Stimulated activated CD4-positive, alpha-beta T cell treated with anti-CD3 and anti-CD28 coated beads, Interleukin-15, amount 100 ng/mL, for 48 hours (primary cell): ENCODE data around the gene PEX3.
"Not testable (repeated sequence)": the region's sequence is repeated elsewhere in the genome, so short reads cannot be mapped to it uniquely, and the experiment has no call there.

Experiments used
- DNase-seq, 2 donors: peaks; one replicate each; pipeline ENCODE4 v3.0.0-alpha.2; 2020; ENCODE audit warnings: low read depth in 2 of 2

The PEX3 gene

DNA sequence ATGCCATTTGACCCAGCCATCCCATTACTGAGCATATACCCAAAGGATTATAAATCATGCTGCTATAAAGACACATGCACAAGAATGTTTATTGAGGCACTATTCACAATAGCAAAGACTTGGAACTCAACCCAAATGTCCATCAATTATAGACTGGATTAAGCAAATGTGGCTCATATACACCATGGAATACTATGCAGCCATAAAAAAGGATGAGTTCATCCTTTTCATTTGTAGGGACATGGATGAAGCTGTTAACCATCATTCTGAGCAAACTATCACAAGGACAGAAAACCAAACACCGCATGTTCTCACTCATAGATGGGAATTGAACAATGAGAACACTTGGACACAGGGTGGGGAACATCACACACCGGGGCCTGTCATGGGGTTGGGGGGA lies 2.7 kb upstream of the PEX3 start:
- DNase-seq = not testable (repeated sequence)

DNA sequence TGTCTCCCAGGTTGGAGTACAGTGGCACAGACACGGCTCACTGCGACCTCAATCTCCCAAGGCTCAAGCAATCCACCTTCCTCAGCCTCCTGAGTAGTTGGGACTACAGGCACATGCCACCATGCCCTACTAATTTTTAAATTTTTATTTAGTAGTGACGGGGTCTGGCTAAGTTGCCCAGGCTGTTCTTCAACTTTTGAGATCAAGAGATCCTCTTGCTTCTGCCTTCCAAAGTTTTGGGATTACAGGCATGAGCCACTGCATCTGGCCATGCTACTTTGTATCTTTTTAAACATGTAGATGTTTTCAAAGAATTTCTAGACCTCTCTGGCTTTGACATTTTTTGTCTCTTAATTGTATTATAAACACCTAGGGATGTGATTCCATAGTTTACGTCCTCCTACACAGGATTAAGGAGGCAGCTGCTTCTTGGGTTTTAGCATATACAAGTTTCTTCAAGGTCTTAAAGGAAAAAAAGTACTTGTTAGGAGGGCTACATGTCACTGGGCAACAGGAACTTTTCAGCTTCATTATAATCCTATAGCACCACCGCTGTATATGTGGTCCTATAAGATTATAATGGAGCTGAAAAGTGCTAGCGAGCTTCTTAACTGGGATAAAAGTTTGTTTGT lies 1.4 kb upstream of the PEX3 start:
- DNase-seq = no peak

DNA sequence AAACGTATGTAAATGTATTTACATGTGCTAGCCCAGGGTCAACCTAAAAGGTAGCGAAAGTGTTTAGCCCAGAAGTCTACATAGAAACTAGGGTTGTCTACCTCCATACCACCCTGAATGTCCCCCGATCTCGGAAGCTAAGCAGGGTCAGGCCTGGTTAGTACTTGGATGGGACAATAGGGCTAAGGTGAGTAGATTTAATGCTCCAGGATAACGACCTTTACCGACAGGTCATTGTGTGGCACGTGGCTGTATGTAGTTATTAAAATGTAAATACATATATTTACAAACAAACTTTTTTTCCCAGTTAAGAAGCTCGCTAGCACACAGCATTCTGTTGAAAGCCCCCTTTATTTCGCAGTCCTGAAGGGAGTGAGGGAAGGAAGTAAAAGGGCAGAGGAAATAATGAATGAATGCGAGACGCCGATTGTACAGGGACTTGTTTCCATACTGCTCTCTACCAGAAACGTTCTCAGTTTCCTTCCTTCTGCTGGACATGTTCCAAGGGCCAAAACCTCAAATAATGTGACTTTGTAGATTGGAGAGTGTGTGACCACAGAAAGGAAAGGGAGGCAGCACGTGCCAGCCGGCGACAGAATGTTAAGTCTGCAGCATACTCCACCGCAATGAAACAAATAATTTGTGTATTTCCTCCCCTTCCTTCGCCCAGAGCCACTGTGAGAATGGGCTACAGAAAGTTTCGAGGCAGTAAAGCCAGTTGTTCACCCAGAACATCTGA lies 722 bp upstream of the PEX3 start:
- DNase-seq = no peak

DNA sequence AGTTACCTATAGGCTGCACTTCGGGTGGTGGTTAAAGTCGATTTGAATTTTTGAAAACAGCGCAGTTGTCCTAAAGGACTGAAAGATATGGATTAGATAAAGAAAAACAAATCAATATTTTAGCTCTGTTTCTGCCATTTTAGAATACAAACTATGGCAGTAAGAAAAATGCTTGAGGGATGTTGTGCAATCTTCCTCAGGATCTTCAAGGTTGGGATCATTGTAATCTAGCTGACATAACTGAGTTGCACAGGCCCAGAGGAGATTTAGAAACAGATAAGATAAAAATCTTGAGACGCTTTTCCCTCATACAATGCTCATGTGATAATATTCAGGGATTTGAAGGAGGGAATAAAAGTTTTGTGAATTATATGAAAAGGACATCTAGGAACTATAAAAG lies 926 bp downstream of the PEX3 start:
- no peak for DNase-seq

DNA sequence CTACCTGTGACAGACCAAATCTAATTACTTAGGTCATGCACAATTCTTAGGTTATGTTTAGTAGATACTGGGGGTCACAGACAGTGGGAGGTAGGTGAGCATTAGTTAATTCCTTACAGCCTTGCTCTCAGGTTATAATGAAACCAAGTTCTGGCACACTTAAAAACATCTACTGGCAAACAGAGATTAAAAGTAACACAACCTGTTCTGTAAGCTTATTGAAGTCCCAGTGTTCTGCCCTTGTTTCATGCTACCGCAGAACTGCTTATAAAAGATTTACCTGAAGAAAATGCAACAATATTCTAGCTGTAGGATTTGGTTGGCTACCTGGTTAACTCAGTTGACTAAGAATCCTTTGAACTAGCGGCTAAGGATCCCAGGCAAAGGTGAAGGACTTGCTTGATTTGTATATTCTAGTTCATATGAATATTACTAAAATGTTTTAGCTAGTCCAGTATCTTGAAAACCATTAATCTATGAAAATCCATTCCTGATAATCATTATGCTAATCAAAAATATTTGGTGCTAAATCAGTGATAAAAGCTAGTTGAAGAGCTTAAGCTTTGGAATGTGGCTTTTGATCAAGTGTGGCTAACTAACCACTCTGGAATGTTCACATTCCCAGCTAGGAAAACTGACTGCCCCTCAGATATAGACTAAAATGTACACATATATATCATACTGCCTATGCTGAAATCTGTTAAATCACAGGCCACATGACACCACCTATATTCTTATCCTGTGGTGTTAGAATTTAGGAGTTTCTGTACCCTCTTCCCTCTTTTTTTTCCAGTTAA lies 7.2 kb downstream of the PEX3 start:
- no peak for DNase-seq

DNA sequence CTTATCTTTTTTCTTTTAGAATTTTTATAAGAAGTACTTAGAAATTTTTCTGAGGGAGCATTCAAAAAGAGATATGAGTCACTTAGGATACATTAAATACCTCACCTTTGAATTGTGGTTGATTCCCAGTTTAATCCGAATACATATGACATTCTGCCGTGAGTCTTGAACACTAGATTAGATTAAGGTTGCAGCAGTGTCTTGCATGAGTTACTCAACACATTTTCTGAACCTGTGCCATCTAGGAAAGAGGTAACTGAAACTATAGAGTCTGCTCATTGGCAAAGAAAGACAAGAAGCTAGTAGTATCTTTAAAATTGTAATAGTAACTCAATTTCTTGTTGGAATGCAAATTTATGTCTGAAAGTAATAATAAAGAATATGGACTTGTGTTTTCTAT lies 14.9 kb downstream of the PEX3 start:
- DNase-seq = no peak

DNA sequence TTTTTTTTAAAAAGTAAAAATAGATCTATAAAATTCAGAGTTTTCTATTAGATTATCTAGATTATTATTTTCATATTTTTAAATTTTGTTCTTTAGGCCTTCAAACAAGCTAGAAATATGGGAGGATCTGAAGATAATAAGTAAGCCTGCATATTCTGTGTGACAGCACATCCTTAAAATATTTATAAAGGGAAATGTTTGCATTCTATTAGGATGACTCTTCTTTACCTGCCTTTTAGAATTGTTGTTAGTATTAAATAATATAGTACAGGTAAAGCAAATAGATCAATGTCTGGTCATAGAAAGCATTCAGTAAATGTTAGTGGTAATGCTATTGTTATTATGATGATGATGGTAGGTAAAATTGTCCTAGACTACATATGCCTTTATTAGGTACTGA lies 17.4 kb downstream of the PEX3 start:
- no peak for DNase-seq

DNA sequence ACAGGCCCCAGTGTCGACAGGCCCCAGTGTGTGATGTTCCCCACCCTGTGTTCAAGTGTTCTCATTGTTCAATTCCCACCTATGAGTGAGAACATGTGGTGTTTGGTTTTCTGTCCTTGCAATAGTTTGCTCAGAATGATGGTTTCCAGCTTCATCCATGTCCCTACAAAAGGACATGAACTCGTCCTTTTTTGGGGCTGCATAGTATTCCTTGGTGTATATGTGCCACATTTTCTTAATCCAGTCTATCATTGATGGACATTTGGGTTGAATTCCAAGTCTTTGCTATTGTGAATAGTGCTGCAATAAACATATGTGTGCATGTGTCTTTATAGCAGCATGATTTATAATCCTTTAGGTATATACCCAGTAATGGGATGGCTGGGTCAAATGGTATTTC lies 18.2 kb downstream of the PEX3 start:
- not testable (repeated sequence) for DNase-seq

DNA sequence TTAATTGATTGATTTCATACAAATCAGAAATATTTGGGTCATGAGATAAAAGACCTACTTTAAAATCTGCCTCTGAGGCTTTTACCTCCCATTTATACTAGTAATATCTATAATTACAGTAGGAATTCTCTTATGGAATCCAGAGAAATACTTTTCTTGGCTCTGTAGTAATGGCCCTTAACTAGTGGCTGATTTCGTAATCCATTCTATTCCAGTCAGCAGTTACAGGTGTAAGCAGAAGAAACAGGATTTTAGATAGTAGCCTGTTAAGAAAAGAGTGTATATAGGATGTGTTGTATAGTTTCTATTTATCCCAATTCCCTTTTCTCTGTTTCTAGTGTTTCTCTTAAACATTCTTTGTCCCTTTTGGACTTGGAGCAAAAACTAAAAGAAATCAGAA lies 21.2 kb downstream of the PEX3 start:
- DNase-seq = no peak

DNA sequence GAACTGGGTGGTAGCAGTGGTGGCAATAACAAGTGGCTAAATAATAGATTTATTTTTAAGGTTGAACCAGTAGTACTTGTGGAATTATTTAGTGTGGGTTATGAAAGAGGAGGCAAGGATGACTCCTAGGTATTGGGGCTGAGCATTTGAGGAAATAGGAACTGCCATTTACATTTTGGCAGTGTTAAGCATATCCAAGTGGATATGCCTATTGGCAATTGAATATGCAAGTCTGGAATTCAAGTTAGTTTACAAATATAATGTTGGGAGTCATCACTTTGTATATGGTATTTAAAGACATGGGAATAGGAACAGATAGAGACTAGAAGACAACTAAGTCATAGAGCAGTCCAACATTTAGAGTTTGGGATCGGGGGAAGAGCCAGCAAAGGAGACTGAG lies 25.9 kb downstream of the PEX3 start:
- DNase-seq = no peak

DNA sequence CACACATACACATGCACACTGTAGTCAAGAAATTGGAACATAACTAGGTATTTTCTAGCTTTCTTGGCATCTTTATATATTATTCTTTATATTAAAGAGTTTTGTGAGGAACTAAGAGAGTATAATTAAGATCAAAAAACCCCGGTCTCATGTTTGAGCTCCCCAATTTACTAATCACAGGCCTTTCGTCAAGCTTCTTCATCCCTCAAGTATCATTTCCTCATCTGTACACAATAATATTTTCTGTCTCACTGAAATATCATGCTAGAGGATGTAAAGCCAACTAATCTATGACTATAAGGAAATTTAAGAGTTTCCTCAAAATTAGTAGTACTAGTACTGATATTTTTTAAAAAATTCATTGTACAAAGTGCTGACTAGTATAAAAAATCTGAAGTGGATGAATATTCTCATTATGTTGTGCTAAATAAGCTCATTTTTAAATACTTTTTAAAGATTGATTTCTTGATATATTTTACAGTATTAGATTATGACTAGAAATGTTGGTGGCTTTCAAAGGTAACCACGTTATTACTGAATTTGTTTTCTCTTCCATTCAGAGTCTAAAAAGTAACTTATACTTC lies 28.0 kb downstream of the PEX3 start:
- no peak for DNase-seq

DNA sequence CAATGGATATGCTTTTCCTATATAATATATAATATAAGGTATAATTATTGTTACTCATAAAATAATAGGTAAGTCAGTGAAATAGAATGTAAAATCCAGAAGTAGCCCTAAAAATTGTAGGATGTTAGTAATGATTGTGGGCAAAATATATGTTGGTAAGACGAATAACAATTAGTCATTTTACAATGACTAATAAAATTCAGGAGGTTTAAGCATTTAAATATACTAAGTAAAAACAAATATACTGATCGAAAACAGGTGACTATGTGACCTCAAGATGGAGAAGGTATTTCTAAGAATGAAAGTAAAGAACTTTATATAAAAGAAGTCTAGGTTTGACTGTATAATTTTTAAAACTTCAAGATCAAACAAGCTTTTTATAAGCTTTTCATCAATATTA lies 32.0 kb downstream of the PEX3 start:
- DNase-seq = no peak

DNA sequence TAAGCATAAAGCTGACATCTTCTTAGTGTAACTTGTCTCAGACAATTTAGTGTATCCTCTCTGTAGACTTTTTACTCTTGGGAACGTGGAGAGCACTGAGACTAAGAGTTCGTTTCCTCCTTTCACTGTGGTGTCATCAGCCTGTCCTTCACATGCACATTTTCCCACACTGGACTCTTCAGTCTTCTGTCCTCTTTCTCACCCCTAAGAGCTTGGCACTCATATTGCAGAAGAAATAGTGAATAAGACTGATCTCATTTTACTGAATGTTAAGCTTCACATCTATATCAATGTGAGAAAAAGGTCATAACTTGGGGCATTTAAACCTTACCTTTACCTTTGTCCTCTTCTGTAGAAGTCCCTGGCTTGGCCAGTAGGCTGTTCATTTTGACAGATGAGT lies 35.4 kb downstream of the PEX3 start:
- no peak for DNase-seq

DNA sequence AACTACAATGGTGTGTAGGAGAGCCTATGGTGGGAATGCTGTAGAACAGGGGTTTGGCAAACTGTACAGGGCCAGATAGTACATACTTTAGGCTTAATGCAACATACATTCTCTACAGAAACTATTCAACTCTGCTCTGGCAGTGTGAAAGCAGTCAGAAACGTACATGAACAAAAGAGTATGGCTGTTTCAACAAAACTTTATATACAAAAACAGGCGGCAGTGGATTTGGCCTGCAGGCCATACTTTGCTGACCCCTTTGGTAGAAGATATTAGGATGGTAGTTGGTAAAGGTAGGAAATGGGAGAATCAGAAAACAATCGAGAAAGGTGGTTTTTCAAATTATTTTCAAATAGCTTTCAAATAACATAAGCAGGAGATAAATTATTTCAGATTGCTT lies 36.1 kb downstream of the PEX3 start:
- DNase-seq = no peak

DNA sequence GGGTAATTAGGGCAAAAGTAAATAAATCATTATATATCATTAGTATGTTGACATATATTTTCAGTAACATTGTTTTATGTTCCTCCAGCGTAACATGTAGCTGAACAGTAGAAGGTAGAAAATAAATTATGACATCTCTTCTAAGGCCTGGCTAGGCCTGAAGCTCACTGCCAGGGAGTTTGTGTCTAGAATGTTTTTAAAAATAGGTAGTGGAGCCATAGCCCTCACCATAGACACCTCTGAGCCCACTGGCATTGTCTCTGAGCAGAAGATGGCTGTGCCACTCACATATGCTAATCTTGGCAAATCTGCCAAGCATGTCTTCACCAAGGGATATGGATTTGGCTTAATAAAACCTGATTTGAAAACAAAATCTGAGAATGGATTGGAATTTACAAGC lies 39.6 kb downstream of the PEX3 start:
- no peak for DNase-seq

DNA sequence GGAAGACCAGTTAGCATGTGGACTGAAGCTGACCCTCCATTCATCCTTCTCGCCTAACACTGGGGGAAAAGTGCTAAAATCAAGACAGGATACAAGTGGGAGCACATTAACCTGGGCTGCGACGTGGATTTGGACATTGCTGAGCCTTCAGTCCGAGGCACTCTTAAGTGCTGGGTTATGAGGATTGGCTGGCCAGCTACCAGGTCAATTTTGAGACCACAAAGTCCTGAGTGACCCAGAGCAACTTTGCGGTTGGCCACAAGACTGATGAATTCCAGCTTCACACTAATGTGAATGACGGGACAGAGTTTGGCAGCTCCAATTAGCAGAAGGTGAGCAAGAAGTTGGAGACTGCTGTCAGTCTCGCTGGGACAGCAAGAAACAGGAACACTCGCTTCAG lies 40.2 kb downstream of the PEX3 start:
- no peak for DNase-seq

DNA sequence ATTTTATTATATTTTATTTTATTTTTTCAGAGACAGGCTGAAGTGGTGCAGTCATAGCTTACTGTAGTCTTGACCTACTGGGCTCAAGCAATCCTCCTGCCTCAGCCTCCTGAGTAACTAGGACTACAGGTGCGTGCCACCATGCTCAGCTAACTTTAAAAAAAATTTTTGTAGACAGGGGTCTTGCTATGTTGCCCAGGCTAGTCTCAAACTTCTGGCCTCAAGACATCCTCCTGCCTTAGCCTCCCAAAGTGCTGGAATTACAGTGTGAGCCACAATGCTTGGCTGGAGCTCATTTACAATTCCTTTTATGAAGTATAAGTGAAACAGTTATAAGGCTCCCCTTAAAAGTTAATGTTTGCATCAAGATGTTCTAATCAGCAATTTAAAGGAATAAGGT lies 46.4 kb downstream of the PEX3 start:
- DNase-seq = no peak

DNA sequence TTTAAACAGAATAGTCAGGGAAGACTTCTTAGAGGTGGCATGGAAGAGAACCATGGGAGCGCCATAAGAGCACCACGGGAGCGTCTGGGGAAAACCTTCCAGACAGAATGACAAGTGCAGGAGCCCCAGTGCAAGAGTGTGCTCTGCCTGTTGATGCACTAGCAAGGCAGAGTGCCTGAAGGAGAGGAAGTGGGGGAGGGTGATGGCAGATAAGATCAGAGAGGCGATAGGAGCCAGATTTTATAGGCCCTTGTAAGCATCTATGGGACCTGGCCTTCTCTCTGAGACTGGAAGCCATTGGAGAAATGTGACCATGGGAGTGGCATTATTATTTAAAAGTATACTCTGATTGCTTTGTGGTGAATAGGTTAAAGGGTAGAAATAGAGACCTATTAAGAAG lies 47.8 kb downstream of the PEX3 start:
- no peak for DNase-seq

DNA sequence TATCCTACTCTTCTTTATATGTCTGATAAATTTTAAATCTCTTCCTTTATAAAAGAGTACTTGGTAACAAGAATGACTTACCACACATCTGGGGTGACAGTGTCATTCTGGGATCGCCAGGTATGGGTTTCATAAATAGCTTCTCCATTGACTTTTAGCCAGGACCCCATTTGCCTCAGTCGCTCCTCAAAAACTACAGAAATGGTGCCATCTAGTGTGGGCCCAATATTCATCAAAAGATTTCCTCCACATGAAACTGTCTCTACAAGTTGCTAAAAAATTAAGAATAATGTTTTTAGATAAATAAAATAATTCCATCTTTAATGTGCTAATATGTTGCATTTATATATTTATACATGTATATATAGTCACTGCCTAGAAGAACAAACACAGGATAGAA lies 51.2 kb downstream of the PEX3 start:
- no peak for DNase-seq

DNA sequence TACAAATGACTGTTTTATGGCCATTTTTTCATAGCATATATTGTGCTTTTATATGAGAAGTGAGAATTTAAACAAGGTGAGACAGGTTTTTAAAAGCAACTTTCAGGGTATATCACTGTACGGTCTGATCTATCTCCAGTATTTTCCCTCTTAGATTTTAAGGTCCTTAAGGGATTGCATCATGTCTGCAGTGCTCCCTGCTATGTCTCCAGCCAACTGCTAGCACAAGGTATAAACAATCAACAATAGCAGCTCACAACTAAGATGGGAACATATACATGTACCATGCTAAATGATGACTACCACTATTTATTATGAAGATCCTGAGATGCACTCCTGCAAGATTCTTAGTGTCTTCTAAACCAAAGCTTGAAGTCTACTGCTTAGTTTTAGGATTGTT lies 53.8 kb downstream of the PEX3 start:
- DNase-seq = no peak

DNA sequence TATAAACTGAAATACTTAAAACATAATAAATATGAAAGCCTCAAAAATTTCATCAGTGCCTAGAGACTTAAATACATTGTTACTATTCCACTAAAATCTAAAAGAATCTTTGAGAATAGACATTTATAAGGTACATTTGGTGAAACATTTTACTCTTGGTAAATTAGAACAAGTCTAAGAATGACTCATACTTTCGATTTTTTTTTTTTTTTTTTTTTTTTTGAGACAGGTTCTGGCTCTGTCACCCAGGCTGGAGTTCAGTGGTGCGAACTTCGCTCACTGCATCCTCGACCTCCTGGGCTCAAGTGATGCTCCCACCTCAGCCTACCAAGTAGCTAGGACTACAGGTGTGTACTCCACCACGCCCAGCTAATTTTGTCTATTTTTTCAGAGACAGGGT lies 54.5 kb downstream of the PEX3 start:
- DNase-seq = no peak

DNA sequence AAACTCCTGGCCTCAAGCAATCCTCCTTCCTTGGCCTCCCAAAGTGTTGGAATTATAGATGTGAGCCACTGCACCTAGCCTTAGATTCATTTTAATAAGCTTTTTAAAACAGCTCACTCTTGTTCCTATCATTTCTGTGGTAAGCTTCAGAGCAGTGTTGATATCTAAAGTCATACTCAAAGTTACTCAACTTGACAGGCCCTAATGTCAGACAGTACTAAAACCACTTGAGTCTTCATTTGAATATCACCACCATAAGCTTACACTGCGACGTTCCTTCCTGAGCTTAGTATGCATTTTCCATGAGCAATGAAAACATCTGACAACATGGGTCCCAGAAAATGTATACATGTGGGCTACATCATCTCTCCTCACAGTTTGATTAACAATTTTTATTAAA lies 54.9 kb downstream of the PEX3 start:
- no peak for DNase-seq

DNA sequence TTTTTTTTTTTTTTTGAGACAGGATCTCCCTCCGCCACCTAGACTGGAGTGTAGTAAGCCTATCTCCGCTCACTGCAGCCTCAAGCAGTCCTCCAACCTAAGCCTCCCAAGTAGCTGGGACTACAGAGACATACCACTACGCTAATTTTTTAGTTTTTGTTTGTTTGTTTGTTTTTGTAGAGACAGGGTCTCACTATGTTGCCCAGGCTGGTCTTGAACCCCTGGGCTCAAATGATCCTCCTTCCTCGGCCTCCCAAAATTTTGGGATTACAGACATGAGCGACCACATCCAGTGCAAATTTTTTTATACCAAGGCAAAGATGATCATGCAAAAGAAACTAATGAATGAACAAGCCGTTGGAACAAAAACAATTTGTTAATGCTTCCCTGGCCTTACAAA lies 55.6 kb downstream of the PEX3 start:
- no peak for DNase-seq
